GM19035 (cell line): ENCODE measurements around the gene CIITA.
"Not testable (repeated sequence)": the region's sequence is repeated elsewhere in the genome, so short reads cannot be mapped to it uniquely, and the experiment has no call there.

Experiments used
- ATAC-seq: cut with Tn5 transposase; IDR thresholded peaks from one replicate; pipeline ENCODE4 v1.9.1; 2021; ENCODE audit not compliant: unreplicated experiment

CIITA gene

DNA sequence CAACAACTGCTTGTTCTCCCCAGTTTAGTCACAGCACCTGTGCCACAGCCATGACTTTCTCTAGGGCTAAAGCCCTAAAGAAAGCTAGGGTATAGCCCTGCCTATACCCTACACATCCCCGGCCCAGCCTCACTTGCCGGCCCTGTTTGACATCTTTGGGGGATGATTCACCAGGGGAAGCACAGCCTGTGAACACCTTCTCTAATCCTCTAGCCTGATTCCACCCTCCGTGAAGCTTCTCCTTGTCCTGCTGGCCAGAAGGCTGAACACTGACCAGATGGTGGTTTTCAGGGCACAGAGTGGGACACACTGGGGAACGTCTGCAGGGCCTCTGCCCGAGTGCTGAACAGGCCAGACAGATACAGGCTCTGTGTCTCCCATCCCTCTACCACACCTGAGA lies 73.4 kb downstream of the CIITA start:
- no peak for ATAC-seq

DNA sequence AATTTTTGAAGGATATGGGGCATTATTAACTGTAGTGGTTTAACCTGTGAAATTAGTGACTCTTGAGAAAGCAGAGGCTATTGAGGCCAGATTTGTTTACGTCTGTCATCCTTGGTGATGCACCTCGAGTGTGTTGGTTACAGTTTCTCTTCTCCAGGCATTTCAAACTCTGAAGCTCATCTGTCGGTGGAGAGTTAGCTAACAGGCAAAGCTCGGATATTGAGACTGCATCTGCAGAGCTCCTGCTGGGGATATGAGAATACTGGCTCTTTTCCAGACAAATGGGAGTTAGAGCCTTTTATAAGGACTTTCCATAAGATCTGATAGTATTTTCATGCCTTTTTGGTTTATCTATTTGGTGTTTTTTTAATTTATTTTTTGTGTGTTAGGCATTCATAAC lies 74.0 kb downstream of the CIITA start:
- ATAC-seq: no peak

DNA sequence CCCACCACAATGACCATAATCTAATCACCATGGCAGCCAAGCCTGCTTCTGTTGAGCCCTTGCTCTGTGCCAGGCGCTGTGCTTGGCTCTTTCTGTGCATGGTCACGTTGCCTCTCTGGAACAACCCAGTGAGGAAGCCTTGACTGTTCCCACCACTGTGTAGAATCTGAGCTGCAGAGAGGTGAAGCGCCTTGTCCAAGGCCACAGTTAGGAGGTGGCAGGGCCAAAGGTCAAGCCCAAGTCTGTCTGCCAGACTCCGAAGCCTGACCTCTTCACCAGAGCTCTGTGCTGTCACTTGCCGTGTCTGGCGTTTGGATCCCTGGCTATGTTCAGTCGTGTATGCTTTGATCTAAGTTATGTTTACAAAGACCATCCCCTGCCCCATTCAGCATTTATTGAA lies 77.9 kb downstream of the CIITA start:
- no peak for ATAC-seq

GRCh38 chr16:10957771-10958482 lies 80.9 kb downstream of the CIITA start:
- no peak for ATAC-seq

DNA sequence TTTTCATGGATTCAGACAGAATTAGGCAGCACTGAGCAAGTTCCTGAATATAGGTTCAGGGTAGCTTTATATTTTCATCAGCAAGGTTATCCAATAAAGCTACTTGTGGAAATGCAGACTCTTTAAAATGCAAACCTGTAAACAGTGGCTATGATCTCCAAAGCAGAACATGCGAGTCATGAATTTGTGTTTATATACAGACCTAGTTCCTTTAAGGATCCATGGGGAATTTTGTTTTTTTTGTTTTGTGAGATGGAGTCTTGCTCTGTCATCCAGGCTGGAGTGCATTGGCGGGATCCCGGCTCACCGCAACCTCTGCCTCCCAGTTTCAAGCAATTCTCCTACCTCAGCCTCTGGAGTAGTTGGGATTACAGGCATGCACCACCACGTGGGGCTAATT lies 82.2 kb downstream of the CIITA start:
- no peak for ATAC-seq

DNA sequence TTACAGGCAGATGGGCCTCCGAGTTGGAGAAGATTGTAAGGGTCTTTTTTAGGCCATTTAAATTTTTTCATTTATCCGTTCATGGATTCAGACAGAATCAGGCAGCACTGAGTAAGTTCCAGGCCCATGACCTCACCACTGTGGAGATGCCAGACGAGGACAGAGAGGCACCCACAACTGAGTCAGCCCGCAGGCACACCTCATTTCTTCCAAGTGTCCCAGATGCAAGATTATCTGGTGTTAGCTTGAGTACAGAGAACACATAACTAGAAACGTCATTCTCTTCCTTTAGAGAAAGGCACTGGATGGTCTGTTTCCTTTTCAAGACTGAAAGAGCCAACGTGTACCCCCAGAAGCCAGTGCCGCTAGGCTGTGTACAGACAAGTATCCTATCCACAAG lies 84.2 kb downstream of the CIITA start:
- no peak for ATAC-seq

GRCh38 chr16:10964039-10964890 lies 87.3 kb downstream of the CIITA start:
- peak; percentile 41 for ATAC-seq

DNA sequence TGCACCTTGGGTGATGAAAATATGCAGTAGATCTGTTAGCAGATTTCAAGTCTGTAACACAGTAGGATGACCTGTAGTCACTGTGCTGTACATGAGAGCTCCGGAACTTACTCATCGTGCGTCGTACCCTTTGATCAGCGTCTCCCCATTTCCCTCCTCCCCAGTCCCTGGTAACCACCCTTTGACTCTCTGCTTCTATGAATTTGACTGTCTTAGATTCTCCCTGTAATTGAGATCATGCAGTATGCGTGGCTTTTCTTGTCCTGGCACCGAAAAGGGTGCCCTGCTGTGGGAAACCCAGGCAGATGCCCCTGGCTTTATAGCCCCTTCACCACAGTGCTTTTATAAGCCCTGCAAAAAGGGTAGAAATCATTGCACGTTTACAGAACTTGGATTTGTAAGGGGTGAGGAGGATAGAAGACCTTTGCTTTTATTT lies 87.9 kb downstream of the CIITA start:
- peak; percentile 40 for ATAC-seq

- ATAC-seq: peak; percentile 63
These were observed 88.5 kb downstream of the CIITA start for GRCh38 chr16:10965440-10966061.

- ATAC-seq: no peak
These were observed 89.1 kb downstream of the CIITA start for GRCh38 chr16:10966129-10966528.

- ATAC-seq: not testable (repeated sequence)
These were observed 89.6 kb downstream of the CIITA start for GRCh38 chr16:10966559-10966958.

- ATAC-seq: no peak
These were observed 91.0 kb downstream of the CIITA start for GRCh38 chr16:10967986-10968385.

GRCh38 chr16:10968498-10968897 lies 91.5 kb downstream of the CIITA start:
- no peak for ATAC-seq

GRCh38 chr16:10969615-10970014 lies 92.6 kb downstream of the CIITA start:
- ATAC-seq: no peak

DNA sequence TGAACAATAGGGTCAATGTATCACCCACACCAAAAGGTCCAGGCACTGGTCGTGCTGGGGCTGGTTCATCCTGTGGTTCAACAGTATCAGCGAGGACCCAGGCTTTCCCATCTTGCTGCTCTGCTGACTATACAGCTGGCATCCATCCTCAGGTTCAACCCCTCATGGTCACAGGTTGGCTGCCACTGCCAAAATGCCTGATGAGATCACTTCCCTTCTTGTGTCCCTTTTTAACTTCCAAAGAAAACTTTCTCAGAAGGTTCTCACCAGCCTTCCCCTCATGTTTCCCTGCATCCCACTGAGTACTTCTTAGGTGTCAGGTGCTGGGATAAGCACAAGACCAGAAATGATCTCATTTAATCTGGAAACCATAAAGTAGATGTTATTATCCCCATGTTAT lies 93.1 kb downstream of the CIITA start:
- no peak for ATAC-seq

DNA sequence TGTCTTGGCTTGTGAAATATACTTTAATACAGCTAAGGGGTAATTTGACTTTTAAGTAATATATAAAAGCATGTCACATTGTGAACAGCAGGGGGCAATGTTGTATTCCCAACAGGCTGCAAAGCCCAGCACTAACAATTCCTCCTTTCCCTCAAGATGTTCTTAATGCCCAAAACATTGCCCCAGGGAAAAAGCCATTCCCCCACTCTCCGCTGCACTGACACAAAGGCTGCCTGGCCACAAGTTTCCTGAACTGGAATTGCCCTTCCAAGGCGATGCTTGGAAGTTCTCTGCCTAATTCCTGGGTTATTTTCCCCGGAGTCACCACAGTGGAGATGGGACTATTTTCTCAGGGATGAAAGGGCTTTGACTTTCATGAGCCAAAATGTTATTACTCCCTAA lies 94.6 kb downstream of the CIITA start:
- ATAC-seq: no peak

DNA sequence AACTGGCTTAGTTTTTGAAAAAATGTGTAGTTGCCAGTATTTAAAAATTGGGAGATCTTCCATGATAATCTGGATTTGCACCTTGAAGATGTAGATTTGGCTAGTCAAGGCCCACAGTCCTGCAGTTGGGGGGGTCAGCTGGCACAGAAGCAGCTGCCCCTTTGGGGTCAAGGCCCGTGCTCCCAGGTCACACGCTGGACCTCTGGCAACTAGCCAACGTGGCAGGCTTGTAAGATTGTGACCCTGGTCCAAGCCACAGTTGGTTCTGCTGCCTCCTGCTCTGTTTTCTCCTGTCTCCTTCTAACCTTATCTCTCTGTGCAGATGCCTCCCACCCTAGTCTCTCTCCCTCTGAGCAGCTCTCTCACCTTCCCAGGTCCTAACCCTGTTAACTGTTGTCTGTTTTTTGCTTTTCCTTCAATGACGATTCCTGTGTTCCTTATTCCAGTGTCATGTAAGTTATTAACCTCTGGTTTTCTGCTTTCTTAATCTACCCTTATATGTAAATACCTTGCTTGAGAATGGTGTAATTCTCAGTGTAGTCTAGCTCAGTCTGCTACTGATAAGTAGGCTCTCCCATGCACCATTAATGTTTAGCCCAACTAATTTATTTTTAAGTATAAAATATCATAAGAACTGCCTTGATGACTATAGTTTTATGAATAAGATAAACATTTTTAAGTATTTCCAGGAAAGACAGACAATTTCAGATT lies 95.3 kb downstream of the CIITA start:
- no peak for ATAC-seq

- no peak for ATAC-seq
These were observed 95.9 kb downstream of the CIITA start for GRCh38 chr16:10972819-10973464.

DNA sequence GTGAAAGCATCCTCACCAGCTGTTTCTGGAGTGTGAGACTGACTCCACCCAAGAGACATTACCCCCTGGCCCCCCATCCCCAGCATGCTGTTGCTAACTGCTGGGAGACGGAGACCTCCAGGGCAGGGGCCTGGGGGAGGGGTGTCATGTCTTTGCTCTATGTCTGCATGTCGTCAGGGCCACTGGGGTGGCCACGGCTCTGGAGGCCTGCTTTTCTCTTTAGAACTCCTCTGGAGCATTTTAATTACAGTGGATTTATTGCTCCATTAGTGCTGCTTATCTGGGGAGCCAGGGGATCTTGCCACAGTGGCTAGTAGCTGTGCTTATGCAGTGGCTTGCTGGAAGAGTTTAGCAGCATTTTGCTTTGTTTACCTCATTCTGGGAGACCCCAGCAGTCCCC lies 99.6 kb downstream of the CIITA start:
- ATAC-seq: no peak

- no peak for ATAC-seq
These were observed 101.1 kb downstream of the CIITA start for GRCh38 chr16:10978124-10978523.
